ENCODE results near the gene LPCAT2.

Gene LPCAT2

GRCh38 chr16:55539488-55539887 lies 30.6 kb downstream of the LPCAT2 start:
- H3K27ac ChIP-seq, result no peak overlapping the region

GRCh38 chr16:55540221-55540620 lies 31.3 kb downstream of the LPCAT2 start:
- DNase-seq (ENCODE audit: low read depth, low spot score), result no peak
- no peak overlapping the region for H3K27ac ChIP-seq

More at GRCh38 chr16:55539488-55539887, 30.6 kb downstream of the LPCAT2 start:
- DNase-seq (ENCODE audit: low read depth, low spot score), result no peak

- no peak for DNase-seq (ENCODE audit: low read depth, low spot score)
- no peak overlapping the region for H3K27ac ChIP-seq
Measured at GRCh38 chr16:55542459-55543082, 33.7 kb downstream of the LPCAT2 start.

- DNase-seq (ENCODE audit: low read depth, low spot score), result no peak
- H3K27ac ChIP-seq, result no peak overlapping the region
Measured at GRCh38 chr16:55543472-55543871, 34.6 kb downstream of the LPCAT2 start.

DNA sequence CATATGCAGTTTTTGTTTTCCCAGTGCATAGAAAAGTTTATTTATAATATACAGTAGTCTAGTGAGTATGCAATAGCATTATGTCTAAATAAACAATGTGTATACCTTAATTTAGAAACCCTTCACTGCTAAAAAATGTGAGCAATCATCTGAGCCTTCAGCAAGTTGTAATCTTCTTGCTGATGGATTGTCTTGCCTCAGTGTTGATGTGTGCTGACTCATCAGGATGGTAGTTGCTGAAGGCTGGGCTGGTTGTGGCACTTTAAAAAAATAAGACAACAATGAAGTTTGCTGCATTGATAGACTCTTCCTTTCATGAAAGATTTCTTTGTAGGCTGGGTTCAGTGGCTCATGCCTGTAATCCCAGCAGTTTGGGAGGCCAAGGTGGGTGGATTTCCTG lies 43.7 kb downstream of the LPCAT2 start:
- DNase-seq (ENCODE audit: low read depth, low spot score), result peak; percentile 56
- H3K27ac ChIP-seq, result peak overlapping the region; percentile 67

GRCh38 chr16:55555436-55555835 lies 46.6 kb downstream of the LPCAT2 start:
- H3K27ac ChIP-seq, result peak overlapping the region; percentile 37
- no peak for DNase-seq (ENCODE audit: low read depth, low spot score)

DNA sequence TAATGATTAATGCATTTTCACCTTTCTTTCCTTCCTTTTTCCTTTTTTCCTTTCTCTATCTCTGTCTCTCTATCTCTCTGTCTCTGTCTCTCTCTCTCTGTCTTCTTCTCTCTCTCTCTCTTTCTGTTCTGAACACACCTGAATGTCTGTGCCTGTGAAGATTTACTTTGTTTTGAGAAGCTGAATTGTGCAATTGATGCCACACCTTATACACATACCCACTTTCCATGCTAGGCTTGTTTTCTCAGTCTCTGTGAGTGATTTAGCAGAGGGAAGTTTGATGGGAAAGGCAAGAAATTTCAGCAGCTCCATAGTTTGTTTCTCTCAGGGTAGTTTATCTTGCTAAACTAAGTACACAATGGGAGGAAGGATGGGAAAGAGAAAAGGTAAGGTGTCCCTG lies 48.3 kb downstream of the LPCAT2 start:
- no peak for DNase-seq (ENCODE audit: low read depth, low spot score)
- peak overlapping the region; percentile 24 for H3K27ac ChIP-seq

- peak overlapping the region; percentile 53 for H3K27ac ChIP-seq
- DNase-seq (ENCODE audit: low read depth, low spot score), result no peak
Measured at GRCh38 chr16:55559233-55559632, 50.4 kb downstream of the LPCAT2 start.

DNA sequence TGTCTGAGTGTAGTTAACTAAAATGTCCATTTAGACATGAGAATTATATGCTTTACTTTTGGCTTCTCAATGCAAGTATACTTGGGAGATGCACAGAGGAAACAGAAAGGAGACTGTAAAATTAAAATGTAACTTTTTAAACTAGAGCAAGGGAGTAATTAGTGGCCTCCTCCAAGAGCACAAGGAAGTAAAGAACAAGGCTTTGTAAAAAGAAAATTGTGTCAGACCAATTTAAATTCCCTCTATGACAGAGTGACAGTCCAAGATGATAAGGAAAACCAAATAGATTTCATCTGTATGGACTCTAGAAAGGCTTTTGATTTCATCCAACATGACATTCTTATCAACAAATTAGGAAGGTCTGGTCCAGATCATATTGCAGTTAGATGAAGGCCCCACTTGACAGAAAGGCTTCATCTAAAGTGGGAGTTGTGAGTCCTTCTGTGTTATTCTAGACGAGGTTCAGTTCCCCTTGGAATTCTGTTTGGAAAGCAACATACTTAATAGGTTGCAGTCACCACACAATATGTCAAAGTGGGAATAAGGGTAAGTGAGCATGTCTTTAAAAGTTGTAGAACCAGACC lies 51.2 kb downstream of the LPCAT2 start:
- DNase-seq (ENCODE audit: low read depth, low spot score), result no peak
- peak overlapping the region; percentile 53 for H3K27ac ChIP-seq

DNA sequence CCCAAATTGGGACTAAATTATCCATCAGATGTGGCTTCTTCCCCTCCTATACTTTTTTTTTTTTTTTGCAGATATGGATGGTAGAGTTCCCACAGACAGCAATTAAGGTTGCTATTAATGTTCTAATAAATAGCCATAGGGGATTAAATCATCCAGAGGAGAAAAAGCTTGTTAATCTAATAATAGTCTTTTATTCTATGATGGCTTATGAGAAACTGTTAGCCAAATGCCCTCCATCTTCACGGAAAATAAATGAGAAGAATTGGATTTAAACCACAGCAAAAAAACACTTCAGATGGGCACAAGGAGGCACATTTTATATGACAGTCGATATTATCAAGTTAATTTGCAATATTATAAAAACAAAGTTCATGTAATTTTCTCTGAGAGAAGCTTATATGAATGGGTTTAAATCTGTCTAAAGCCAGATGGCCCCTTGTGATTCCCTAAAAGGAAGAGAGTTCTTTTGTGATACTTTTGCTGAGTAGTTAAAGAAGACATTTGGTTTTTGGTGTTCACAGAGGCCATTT lies 52.5 kb downstream of the LPCAT2 start:
- H3K27ac ChIP-seq, result no peak overlapping the region

DNA sequence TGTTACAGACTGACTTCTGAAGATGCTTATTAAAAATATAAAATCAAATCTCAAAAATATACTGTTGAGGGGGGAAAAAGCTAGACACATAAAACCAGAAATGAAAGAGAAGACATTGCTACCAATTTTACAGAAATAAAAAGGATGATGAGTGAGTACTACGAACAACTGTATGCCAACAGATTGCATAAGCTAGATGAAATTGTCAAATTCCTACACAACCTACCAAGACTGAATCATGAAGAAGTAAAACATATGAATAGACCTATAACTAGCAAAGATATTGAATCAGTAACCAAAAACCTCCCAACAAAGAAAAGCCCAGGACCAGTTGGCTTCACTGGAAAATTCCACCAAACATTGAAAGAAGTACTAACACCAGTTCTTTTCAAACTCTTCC lies 54.1 kb downstream of the LPCAT2 start:
- H3K27ac ChIP-seq, result peak overlapping the region; percentile 78
- no peak for DNase-seq (ENCODE audit: low read depth, low spot score)

More for the DNA sequence above, 52.5 kb downstream of the LPCAT2 start:
- no peak for DNase-seq (ENCODE audit: low read depth, low spot score)

DNA sequence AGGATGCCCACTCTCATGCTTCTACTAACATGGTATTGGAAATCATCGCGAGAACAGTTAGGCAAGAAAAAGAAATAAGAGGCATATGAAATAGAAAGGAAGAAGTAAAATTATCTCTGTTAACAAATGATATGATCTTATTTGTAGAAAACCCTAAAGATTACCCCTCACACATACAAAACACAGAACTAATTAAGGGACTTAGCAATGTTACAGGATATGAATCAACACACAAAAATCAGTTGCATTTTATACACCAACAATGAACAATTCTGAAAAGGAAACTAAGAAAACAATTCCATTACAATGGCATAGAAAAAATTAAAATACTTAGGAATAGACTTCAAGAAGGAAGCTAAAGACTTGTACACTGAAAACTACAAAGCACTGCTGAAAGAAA lies 54.9 kb downstream of the LPCAT2 start:
- H3K27ac ChIP-seq, result peak overlapping the region; percentile 78
- DNase-seq (ENCODE audit: low read depth, low spot score), result no peak

GRCh38 chr16:55565086-55565485 lies 56.2 kb downstream of the LPCAT2 start:
- DNase-seq (ENCODE audit: low read depth, low spot score), result no peak
- H3K27ac ChIP-seq, result peak overlapping the region; percentile 98

DNA sequence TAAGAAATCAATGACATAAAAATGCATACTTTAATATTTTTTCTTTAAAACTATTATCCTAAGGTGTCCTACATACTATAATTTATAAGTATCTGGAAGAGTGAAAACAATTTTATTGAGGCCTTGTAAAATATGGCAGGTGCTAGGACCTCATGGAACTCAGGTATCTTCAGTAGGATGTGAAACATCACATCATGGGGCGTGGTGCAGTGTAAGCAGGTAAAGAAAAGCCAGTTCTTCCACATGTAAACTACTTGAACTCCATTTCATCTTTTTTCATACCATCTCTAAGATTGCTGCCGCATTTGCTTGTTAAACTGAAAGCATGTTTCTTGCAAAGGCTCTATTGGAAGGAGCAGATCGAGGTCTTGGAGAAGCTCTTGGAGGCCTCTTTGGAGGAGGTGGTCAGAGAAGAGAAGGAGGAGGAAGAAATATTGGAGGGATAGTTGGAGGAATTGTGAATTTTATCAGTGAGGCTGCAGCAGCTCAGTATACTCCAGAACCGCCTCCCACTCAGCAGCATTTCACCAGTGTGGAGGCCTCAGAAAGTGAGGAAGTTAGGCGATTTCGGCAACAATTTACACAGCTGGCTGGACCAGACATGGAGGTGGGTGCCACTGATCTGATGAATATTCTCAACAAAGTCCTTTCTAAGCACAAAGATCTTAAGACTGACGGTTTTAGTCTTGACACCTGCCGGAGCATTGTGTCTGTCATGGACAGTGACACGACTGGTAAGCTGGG lies 57.7 kb downstream of the LPCAT2 start, which contains the start of gene CAPNS2:
CAPNS2 (plus strand) TSS at position 253 of the 744 bp plus-strand sequence; CDS start at position 326, 73 bp downstream.
- no peak for DNase-seq (ENCODE audit: low read depth, low spot score)
- H3K27ac ChIP-seq, result peak within 1 kb of the TSS; percentile 98

GRCh38 chr16:55567382-55567781 lies 58.5 kb downstream of the LPCAT2 start:
- DNase-seq (ENCODE audit: low read depth, low spot score), result no peak
- H3K27ac ChIP-seq, result peak overlapping the region; percentile 98

- H3K27ac ChIP-seq, result peak overlapping the region; percentile 98
- peak; percentile 92 for DNase-seq (ENCODE audit: low read depth, low spot score)
Measured at GRCh38 chr16:55568207-55568606, 59.3 kb downstream of the LPCAT2 start.

DNA sequence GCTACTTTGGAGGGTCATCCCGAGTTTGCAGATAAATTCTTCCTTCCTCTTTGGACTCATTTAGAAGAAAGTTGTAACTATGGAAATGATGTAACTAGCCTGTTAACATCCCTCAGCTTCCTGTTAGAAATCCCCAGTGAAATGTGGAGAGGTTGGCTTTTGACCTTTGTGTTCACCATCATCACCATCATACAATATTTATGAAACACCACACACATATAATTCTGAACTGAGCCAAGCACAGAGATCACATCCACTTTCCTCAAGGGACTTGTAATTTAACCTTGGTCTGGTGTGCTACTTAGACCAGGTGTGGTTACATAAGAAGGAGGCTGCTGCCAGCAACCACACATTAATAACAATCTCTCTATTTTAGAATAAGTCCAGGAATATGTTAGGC lies 60.2 kb downstream of the LPCAT2 start:
- H3K27ac ChIP-seq, result peak overlapping the region; percentile 98
- no peak for DNase-seq (ENCODE audit: low read depth, low spot score)

- DNase-seq (ENCODE audit: low read depth, low spot score), result no peak
- H3K27ac ChIP-seq, result no peak overlapping the region
Measured at GRCh38 chr16:55570159-55570558, 61.3 kb downstream of the LPCAT2 start.

DNA sequence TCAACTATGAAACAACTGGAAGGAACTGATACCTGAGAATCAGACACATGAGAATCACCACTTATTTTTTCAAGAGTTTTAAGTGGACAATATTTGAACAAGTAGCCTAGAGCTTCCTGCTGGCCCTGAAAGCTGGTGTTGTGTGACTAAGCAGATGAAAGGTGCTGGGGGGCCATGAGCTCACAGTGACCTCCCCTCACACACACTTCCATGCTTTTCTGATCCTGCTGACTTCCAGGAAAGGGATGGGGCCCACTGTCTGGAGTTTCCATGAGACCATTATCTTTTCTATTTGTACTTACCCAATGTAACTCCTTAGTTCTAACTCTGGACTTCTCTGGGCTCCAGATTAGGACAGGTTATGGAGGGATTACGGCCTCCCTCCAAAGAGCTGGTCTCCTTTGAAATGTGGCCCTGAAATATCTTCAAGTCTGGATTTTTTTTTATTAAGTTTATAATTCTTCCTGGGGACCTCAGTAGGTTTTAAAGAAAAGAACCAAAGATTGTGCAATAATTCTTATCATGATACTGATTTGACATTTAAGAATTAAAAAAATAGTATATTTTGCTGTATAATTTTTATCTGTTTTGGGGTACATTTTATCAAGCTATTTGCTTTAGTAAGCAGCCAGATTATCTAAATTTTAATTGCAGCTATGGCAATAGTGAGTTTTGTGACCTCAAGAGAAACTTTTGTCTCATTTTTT lies 62.5 kb downstream of the LPCAT2 start:
- H3K27ac ChIP-seq, result no peak overlapping the region

DNA sequence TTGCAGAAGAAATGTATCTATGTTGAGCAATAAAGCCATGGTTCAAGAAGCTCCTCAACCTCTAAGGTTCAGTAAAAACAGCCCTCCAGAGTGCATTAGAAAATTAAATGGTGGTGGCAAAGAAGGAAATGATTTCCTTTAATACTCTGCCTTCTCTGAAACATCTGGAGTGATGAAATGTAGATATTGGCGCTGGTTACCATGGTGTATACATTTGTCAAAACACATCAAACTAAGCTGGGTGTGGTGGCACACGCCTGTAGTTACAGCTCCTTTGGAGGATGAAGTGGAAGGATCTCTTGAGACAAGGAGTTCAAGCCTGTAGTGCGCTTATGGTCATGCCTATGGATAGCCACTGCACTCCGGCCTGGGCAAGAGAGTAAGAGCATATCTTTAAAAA lies 63.6 kb downstream of the LPCAT2 start:
- H3K27ac ChIP-seq, result no peak overlapping the region
- DNase-seq (ENCODE audit: low read depth, low spot score), result no peak

More for the DNA sequence above, 62.5 kb downstream of the LPCAT2 start:
- no peak for DNase-seq (ENCODE audit: low read depth, low spot score)
